IPS-NIHi7 (cell line): ENCODE results near the gene PIK3R2.
A peak's percentile ranks its signal among the peaks of the same experiment; 100 is the strongest.
"Not testable (repeated sequence)": the region's sequence is repeated elsewhere in the genome, so short reads cannot be mapped to it uniquely, and the experiment has no call there.

Experiments used
- DNase-seq: peaks from one replicate; pipeline ENCODE4 v3.0.0; 2012; ENCODE audit warnings: mixed read lengths; ENCODE audit errors: extremely low spot score

PIK3R2 gene

DNA sequence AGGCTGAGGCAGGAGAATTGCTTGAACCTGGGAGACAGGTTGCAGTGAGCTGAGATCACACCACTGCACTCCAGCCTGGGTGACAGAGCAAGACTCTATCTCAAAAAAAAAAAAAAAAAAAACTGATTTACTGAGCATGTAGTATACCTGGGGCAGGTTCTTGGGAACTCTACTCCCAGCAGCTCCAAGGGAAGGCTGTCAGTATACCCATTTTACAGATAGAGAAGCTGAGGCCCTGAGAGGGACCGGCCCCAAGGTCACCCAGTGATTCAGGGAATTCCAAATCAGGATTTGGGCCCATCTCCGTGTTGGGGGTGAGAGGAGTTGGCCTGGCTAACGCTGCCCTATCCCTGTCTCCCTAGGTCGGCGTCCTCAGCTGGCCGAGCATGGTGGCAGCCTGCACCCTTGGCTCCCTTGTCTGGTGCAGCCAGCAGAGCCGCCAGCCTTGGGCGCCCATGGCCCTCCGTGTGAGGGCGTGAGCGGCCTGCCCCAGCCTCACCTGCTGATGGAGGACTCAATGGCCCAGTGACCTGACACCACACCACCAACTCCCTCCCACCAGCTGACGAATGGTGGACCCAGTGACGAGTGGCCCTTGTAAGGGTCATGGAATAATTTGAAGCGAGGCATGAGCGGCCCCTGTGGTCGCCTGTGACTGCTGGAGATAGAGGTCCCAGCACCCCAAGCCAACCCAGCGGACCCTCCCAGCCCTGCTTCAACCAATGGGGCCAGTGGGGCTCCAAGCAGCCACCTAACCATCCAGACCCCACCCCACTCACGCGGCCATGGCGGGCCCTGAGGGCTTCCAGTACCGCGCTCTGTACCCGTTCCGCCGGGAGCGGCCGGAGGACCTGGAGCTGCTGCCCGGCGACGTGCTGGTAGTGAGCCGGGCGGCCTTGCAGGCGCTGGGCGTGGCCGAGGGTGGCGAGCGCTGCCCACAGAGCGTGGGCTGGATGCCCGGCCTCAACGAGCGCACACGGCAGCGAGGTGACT is 2.4 kb downstream of the PIK3R2 start:
- no peak for DNase-seq

DNA sequence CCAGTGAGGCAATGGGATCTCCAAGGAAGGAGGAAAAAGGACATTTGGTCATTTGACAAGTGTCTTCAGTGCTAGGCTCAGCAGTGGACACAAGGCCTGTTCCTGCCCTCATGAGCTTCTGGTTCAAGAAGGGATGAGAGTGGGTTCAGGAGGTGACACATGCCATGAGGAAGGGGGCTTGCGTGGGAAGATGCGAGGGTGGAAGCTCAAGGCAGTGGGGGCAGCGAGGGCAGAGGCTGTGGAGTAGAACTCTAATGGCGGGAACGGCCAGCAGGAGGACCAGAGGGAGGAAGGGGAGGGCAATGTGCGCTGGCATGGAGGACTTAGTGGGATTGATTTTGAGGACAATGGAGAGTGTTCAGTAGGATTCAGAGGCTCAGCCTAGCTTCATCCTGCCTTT is 3.3 kb downstream of the PIK3R2 start:
- no peak for DNase-seq

DNA sequence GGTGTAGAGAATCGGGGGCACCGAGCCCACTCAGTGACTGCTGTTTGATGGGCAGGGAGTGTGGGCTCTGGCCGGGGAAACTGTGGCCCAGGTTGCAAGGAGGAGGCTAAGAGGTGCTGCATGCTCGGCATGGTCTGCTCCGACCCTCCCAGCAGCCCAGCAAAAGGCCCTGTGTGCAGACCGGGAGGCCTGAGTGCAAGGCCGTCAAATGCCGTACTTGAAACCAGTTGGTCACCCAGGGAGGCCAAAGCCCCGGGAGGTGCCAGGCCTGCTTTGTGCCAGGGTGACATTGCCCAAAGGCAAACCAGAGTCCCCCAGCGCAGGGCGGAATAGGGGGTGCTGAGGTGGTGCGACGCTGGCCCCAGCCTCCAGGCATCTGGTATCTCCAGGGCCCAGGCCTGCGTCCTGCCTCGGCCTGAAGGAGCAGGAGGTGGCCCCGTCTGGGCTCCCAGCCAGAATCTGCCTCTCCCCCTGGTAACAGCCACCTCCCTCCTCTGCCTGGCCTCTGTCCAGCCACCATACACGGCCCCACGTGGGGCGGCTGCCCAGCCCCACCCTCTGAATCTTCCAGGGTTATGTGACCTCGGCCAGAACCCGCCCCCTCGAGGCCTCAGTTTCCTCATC is 4.0 kb downstream of the PIK3R2 start:
- DNase-seq, result no peak

DNA sequence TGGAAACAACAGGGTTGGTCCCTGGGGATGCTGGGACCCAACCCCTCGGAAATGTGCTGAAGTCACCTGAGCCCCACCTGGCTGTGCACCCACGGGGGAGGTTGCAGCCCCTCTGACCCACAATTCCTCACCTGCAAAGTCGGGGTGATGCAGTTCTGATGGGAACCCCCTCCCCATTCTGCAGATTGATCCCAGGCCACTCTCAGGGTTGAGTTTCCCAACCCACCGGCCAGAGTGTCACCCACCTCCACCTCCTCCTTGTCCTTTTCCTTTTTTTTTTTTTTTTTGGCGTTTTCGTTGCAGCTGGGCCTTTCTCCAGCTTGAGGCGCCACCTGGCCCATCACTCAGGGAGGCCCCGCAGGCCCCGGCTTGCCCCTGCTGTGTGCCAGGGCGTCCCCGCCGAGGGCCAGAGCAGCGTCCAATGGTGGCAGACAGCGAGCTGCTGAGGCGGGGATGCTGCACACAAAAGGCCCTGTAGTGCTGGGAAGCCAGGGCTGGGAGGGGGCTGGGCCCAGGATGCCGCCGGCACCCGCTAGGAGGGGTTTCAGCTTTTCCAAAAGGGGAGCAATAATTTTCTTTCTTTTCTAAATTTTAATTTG is 4.6 kb downstream of the PIK3R2 start:
- DNase-seq, result peak; percentile 53

DNA sequence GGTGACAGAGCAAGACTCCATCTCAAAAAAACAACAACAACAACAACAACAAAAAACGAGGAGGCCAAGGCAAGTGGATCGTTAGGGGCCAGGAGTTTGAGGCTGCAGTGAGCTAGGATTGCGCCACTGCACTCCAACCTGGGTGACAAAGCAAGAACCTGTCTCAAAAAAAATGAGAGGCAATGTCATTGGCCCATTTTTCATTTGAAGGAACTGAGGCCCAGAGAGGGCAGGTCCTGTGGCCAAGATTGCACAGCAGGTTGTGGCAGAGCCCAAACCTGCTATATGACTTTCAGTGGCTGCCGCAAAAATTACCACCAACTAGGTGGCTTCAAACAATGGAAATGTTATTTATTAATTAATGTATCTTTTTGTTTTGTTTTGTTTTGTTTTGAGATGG is 5.5 kb downstream of the PIK3R2 start:
- DNase-seq, result no peak

DNA sequence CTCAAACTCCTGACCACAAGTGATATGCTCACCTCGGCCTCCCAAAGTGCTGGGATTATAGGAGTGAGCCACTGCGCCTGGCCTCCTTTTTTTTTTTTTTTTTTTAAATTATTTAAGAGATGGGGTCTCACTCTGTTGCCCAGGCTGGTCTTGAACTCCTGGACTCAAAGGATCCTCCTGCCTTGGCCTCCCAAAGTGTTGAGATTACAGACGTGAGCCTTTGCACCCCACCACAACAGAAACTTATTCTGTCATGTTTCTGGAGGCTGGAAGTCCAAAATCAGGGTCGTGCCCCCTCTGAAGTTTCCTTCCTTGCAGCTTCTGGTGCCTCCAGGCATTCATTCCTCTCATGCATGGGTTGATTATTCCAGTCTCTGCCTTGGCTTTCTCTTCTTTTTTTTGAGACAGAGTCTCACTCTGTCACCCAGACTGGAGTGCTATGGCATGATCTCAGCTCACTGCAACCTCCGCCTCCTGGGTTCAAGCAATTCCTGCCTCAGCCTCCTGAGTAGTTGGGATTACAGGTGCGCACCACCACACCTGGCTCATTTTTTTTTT is 6.2 kb downstream of the PIK3R2 start:
- DNase-seq, result not testable (repeated sequence)

DNA sequence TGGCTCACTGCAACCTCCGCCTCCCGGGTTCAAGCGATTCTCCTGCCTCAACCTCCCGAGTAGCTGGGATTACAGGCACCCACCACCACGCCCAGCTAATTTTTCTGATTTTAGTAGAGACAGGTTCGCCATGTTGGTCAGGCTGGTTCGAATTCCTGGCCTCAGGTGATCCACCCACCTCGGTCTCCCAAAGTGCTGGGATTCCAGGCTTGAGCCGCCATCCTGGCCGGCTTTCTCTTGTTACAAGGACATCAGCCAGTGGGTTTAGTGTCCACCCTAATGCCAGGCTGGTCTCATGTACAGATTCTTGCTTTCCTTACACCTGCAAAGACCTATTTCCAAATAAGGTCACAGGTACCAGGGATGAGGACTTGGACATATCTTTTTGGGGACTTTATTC is 6.8 kb downstream of the PIK3R2 start:
- no peak for DNase-seq

DNA sequence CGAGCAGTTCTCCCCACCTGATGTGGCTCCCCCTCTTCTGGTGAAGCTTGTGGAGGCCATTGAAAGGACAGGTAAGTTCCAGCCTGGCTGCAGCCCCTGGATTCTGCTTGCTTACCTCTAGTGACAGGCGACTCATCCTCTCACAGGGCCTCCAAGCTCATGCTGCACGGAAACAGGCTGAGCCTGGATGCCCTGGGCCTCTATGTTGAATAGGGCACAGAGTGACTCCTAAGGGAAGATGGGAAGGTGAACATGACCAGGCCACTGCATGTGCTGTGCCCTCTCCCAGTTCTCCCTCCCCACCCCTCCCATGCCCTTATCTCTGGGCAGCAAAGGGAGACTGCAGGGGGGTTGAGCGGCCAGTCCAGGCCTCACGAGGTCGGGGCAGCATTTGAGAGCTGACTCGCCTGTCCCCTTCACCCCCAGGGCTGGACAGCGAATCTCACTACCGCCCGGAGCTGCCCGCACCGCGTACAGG is 7.6 kb downstream of the PIK3R2 start:
- no peak for DNase-seq

DNA sequence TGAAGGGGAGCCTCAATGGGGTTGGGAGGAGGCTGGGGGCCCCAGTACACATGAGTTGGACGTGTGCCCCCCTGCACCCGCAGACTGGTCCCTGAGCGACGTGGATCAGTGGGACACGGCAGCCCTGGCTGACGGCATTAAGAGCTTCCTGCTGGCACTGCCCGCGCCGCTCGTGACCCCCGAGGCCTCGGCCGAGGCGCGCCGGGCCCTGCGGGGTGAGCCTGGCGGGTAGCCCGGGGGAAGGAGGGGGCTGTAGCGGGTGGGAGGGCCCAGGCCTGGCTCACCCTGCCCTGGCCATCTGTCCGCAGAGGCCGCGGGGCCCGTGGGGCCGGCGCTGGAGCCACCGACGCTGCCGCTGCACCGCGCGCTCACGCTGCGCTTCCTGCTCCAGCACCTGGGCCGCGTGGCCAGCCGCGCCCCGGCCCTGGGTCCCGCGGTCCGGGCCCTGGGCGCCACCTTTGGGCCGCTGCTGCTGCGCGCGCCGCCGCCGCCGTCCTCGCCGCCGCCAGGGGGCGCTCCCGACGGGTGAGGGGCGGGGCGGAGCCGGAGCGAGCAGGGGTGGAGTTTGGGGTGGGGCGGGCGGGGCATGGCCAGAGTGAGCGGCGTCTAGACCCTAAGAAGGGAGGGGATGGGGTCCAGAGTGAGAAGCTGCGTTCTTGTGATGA is 8.1 kb downstream of the PIK3R2 start:
- peak; percentile 95 for DNase-seq

DNA sequence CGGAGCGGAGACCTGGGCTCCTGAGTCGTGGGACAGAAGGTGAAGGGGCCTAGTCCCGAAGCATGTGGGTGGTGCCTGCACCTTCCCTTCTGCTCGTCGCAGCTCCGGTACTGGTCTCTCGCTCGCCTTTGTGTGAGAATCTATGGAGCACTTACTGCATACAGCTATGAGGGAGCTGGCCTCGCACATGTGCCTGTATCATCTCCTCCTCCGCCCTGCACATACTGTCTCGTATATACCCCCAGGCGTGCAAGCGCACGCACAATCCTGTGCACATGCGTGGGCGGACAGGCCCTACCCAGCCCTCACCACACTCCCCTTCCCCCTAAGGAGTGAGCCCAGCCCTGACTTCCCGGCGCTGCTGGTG is 8.7 kb downstream of the PIK3R2 start:
- DNase-seq, result no peak

DNA sequence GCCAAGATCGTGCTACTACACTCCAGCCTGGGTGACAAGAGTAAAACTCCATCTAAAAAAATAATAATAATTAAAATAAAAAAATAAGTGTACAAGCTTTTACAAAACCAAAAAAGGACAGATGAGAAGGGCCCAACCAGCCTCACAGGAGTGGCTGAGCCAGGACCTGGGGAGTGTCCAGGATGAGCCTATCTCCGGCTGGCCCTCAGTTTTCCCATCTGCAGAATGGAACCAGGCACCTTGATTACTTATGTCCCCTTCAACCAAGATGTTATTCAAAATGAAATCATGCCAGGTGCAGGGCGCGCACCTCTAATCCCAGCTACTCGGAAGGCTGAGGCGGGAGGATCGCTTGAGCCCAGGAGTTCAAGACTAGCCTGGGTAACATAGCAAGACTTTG is 11.1 kb downstream of the PIK3R2 start:
- no peak for DNase-seq

DNA sequence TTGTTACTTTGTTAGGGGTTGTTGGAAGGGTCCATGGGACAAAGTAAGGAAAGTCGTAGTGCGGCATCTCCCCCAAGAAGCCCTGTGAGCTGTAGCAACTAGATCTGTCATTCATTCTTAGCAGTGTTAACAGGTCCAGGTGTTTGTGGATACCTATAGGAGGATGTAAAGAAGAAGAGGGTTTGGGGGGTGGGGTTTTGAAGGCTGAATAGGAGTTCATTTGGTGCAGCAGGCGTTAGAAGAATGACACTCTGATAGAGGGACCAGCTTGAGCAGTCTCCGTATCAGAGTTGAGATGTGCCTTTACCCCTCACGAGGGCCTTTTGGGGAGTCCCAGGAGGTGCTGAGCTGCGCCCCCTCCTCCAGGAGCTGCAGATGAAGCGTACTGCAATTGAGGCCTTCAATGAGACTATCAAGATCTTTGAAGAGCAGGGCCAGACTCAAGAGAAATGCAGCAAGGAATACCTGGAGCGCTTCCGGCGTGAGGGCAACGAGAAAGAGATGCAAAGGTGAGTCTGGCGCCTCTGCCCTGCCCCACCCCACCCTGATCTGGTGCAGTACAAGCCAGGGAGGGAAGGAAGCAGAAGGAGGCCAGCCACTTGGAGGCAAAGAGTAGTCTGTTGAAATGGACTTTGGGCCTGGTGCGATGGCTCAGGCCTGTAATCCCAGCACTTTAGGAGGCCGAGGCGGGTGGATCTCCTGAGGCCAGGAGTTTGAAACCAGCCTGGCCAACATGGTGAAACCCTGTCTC is 13.0 kb downstream of the PIK3R2 start:
- DNase-seq, result no peak

DNA sequence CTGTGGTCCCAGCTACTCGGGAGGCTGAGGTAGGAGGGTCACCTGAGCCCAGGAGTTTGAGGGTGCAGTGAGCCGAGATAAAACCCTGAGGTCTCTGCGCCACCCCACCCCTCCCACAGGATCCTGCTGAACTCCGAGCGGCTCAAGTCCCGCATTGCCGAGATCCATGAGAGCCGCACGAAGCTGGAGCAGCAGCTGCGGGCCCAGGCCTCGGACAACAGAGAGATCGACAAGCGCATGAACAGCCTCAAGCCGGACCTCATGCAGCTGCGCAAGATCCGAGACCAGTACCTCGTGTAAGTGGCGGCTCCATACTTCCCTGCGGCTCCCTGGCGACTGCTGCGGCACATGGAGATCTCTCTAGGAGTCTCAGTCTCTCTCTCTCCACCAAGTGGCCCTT is 14.0 kb downstream of the PIK3R2 start:
- DNase-seq, result no peak

DNA sequence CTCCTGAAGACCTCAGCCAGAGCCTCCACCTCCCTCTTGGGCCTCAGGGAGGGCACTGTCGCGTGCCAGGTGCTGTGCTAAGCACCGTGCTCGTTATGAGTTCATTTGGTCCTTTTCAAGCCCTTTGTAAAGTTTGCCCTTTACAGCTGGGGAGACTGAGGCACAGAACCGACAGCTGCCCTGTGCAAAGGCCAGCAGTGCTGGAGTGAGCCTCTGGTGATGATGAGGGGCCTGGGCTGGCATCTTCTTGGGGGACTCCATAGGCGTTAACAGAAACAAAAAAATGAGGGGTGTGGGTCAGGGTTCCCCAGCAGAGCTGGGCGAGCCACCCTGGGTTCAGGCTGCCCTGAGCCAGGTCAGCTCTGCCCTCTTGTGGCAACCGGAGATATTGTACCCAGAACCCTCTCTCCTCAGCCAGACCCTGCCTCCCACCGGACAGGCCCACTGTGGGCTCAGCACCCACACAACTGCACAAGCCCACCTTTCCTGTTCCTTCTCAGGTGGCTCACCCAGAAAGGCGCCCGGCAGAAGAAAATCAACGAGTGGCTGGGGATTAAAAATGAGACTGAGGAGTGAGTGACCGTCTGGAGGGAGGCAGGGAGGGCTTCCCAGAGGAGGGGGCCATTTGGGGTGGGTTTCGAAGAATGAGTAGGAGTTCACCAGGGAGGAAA is 15.1 kb downstream of the PIK3R2 start:
- peak; percentile 87 for DNase-seq

DNA sequence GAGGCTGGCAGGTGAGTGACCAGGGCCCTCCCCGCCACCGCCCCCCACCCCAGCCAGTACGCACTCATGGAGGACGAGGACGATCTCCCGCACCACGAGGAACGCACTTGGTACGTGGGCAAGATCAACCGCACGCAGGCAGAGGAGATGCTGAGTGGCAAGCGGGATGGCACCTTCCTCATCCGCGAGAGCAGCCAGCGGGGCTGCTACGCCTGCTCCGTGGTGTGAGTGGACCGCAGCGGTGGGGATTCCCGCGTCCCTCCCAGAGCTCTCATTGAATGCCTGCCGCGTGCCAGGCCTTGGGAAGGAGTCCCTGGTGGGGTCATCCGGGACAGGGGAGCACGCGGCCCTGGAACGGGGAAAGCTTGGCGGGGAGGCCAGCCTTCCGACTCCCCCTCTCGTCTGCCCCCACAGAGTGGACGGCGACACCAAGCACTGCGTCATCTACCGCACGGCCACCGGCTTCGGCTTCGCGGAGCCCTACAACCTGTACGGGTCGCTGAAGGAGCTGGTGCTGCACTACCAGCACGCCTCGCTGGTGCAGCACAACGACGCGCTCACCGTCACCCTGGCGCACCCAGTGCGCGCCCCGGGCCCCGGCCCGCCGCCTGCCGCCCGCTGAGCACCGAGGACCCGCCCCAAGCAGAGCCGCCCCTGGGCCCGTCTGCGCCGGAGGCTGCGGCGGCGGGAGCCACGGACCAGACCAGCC is 15.9 kb downstream of the PIK3R2 start:
- DNase-seq, result no peak

DNA sequence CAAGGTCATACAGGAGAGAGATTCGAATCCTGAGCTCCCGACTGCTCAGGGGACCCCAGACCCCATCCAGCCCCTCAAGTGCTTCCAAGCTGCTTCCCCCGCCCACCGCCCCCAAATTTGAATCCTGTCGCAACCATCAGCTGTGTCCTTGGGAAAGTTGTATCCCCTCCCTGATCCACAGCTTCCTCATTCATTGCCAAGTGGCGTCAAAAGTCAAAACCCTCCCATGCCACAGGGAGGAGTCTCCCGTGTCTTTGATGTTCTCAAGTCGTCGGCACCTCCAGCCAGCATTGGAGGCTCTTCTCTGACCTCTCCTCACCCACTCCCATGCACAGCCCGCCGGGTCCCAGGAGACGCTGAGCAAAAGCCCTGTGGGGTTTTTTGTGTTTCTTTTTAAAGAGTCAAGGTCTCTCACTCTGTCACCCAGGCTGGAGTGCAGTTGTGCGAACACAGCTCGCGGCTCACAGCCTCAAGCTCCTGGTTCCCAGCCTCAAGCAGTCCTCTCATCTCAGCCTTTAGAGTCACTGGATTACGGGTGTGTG is 17.8 kb downstream of the PIK3R2 start:
- DNase-seq, result peak; percentile 10

DNA sequence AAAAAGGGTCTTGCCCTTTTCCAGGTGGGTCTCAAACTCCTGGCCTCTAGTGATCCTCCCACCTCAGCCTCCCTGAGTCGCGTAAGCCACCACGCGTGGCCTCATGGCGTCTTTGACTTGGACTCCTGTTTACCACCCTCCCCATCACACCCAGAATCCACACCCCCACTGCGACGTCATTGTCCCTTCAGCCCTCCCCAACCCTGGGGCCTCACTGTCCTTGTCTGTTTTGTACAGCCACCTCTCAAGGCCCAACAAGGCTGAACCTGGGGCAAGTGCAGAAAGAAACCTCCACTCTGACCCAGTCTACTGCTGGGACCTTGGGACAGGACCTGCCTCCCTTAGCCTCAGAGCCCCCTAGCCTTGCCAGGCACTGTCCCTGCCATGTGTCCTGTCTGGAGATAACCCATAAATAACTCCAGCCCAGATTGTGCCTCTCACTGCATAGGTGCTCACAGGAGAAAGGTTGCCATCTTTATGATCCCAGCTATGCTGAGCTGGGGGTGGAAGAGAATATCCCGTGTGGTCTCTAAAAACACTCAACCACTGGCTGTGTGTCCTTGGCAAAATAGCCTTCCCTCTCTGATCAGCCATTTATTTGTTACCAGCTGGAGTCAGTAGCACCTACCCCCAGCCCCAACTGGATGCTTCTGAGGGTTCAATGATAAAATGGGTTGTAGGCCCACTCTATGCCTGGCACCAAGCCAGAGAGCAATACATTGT is 18.8 kb downstream of the PIK3R2 start:
- DNase-seq, result peak; percentile 5

DNA sequence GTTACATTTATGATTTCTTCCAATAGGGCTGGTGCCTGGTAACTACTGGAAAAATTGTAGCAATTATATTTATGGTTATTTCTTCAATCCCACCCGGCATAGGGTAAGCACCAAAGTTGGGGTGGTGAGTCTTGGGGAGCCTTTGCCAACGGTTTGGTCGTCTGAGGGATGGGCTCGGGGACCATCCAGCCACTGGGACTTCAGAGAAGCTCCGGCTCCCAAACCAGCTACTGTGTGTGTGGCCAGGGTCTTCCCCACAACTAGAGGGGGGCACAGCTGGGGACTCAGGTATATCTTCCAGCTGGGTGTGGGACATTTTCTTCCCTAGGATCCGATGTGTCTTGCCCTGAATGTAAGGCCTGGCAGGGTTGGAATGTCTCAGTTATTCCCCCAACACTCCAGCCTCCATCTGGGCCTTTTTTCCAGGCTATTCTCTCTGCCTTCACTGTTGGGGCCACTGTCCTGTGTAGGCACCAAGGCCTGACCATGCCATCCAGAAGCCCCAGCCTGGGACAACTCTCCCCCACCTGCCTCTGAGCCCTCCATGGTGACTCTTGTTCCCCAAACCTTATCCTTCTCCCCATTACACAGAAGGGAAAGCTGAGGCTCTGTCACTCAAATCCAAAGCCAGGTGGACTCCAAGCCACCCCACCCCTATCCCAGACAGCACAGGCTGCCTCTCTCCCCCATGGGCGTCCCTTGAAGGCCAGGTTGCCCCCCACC is 19.5 kb downstream of the PIK3R2 start:
- no peak for DNase-seq
